ENCODE measurements around the gene OTOG. TPM values are rescaled to one million over a fixed set of nuclear protein-coding genes. Genes with fewer than 3 reads are reported as not detected.

OTOG gene
- total and polyA plus RNA-seq, 2 of the 8 experiments (the other 6 are each of a cell fraction or from before 2014, with no cell fraction given), result 0.41 to 1.5 TPM

GRCh38 chr11:17673951-17674350, 126.9 kb downstream of the OTOG start (continued):
- TF ChIP-seq SIN3A (conservative IDR thresholded peaks at IDR 0.05 in 1 of 2, IDR thresholded peaks at IDR 0.05 in 1 of 2; ENCODE audit: low read depth in 1 of 2, low read length in 2 of 2), result no peak

GRCh38 chr11:17682848-17683247, 135.8 kb downstream of the OTOG start:
- Histone ChIP-seq H2AFZ (ENCODE audit: low read length) (no peak overlapping the region), H3K23me2 (ENCODE audit: low read depth, low read length) (no peaks in the 10 kb centered on the region), H3K4me2 (ENCODE audit: insufficient read depth in 1 of 2, low read depth in 2 of 2, low read length in 2 of 2) (no peak overlapping the region), H4K20me1 (replicated peaks in 1 of 2; ENCODE audit: control insufficient read depth in 1 of 2, insufficient read depth in 2 of 2, low read length in 2 of 2) (no peaks in the 10 kb centered on the region), H3K56ac (replicated peaks; ENCODE audit: insufficient read length, low read depth, low read length) (no peak overlapping the region), H3K4ac (replicated peaks; ENCODE audit: insufficient read length, low read depth, low read length) (no peak overlapping the region), H4K91ac (replicated peaks; ENCODE audit: insufficient read length, low read length) (no peak overlapping the region), H3K27ac (ENCODE audit: low read depth, low read length) (no peak overlapping the region), H3K79me1 (ENCODE audit: low read depth, low read length) (no peaks in the 10 kb centered on the region), H3K79me2 (ENCODE audit: control insufficient read depth in 1 of 2, insufficient read depth in 2 of 2, low read length in 2 of 2) (no peaks in the 10 kb centered on the region), H3K4me3 (ENCODE audit: extremely low read depth in 1 of 4, insufficient read depth in 2 of 4, low read depth in 3 of 4, low read length in 4 of 4) (no peak overlapping the region), H2BK15ac (ENCODE audit: low read length) (no peak overlapping the region), H2BK12ac (ENCODE audit: low read depth, low read length) (no peak overlapping the region), H2BK120ac (replicated peaks; ENCODE audit: low read depth, low read length) (no peak overlapping the region), H4K8ac (ENCODE audit: extremely low read depth, insufficient read depth, low read length) (no peak overlapping the region), H4K5ac (ENCODE audit: insufficient read length, low read depth, low read length) (no peak overlapping the region), H3K36me3 (ENCODE audit: control insufficient read depth in 2 of 4, insufficient read depth in 4 of 4, low read length in 3 of 4) (no peaks in the 10 kb centered on the region), H3K23ac (ENCODE audit: insufficient read length) (no peak overlapping the region), H2BK20ac (ENCODE audit: low read length) (no peak overlapping the region), H2BK5ac (ENCODE audit: low read depth, low read length) (no peak overlapping the region), H3K4me1 (replicated peaks in 1 of 4; ENCODE audit: control insufficient read depth in 3 of 4, insufficient read depth in 4 of 4, low read length in 3 of 4) (no peaks in the 10 kb centered on the region), H3K18ac (ENCODE audit: extremely low read depth, low read length) (no peak overlapping the region), H3K9ac (replicated peaks in 1 of 4; ENCODE audit: extremely low read depth in 1 of 4, low read depth in 3 of 4, low read length in 3 of 4) (no peak overlapping the region), H3K27me3 (replicated peaks in 1 of 4; ENCODE audit: control insufficient read depth in 3 of 4, extremely low read depth in 1 of 4, insufficient read depth in 3 of 4, low read length in 3 of 4) (no peaks in the 10 kb centered on the region; a peak in 2 of 7 replicates), H3K14ac (ENCODE audit: insufficient read length) (no peak overlapping the region), H2AK5ac (ENCODE audit: low read depth, low read length) (no peak overlapping the region), H3K9me3 (ENCODE audit: insufficient read depth in 2 of 2, low read depth in 1 of 2, low read length in 1 of 2) (no peaks in the 10 kb centered on the region)
- ChIA-PET POLR2A (ENCODE audit: partially characterized antibody) (no interaction called here), CTCF (ENCODE audit: partially characterized antibody) (interaction anchor here (1.1 to 1.6 kb wide), 3 partner anchors 11 to 38 kb away, joined by 3 to 5 read pairs (median 4); partner anchors contain the start of gene MYOD1)
- no peak for DNase-seq (ENCODE audit: low read depth in 1 of 2, low spot score in 2 of 2)
- FAIRE-seq, result no peak
- TF ChIP-seq MAFK (IDR thresholded peaks at IDR 0.05; ENCODE audit: low read depth, low read length) (peak; percentile 52; the same call in 1 of the 2 replicates), EP300 (IDR thresholded peaks at IDR 0.05; ENCODE audit: borderline replicate concordance in 1 of 2, low read depth in 2 of 2, low read length in 2 of 2) (no peak)
